ENCODE measurements around the gene GTF2E1.
"Not testable (repeated sequence)": the region's sequence is repeated elsewhere in the genome, so short reads cannot be mapped to it uniquely, and the experiment has no call there.

Gene GTF2E1

GRCh38 chr3:120756061-120756460 lies 13.5 kb downstream of the GTF2E1 start:
- no peak for DNase-seq (ENCODE audit: low read depth)

DNA sequence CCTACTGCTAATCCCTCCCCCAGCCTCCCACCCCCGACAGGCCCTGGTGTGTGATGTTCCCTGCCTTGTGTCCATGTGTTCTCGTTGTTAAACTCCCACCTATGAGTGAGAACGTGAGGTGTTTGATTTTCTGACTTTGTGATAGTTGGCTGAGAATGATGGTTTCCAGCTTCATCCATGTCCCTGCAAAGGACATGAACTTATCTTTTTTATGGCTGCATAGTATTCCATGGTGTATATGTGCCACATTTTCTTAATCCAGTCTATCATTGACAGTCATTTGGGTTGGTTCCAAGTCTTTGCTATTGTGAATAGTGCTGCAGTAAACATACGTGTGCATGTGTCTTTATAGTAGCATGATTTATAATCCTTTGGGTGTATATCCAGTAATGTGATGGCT lies 16.0 kb downstream of the GTF2E1 start:
- not testable (repeated sequence) for DNase-seq (ENCODE audit: low read depth)

- no peak for DNase-seq (ENCODE audit: low read depth)
These were observed 20.1 kb downstream of the GTF2E1 start for GRCh38 chr3:120762615-120763014.

- DNase-seq (ENCODE audit: low read depth): no peak
These were observed 21.1 kb downstream of the GTF2E1 start for GRCh38 chr3:120763601-120764000.

DNA sequence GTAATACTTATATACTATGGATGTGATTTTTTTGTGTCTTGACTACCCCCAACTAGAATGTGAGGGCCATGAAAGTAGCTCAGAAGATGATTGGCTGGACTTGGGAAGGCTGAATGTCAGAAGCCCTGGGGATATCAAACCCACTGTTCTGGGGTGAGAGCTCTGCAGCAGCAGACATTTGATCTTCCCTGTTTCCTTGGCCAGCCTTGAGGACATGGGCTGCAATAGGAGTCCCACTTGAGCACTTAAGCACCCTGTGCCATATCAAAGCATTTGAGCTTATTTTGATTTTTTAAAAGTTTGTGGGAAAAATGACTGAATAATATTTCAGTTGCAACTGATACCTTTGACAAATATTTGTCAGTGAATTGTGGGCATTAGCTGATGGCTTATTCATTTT lies 21.7 kb downstream of the GTF2E1 start:
- no peak for DNase-seq (ENCODE audit: low read depth)

- no peak for DNase-seq (ENCODE audit: low read depth)
These were observed 23.4 kb downstream of the GTF2E1 start for GRCh38 chr3:120765830-120766493.

- no peak for DNase-seq (ENCODE audit: low read depth)
These were observed 24.0 kb downstream of the GTF2E1 start for GRCh38 chr3:120766576-120766975.

- no peak for DNase-seq (ENCODE audit: low read depth)
These were observed 24.6 kb downstream of the GTF2E1 start for GRCh38 chr3:120767106-120767505.

DNA sequence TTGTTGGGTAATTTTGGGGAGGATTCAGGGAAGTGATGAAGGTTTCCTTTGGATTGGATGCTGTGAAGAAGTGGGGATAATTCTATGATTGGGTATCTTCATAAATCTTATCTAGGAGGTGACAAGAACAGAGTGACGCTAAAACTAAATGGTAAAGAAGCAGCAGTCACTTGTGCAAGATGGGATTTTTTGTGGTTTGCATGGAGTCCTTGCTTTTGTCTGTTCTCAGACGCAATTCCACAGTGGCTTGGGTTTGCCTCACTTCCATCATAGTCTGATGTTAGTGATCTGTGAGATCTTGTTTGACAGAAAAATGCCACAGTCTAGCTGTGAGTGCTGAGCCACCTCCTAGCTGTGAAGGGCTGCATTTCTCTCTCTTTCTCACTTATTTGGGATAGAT lies 26.9 kb downstream of the GTF2E1 start:
- DNase-seq (ENCODE audit: low read depth): no peak

GRCh38 chr3:120770891-120771290 lies 28.3 kb downstream of the GTF2E1 start:
- no peak for DNase-seq (ENCODE audit: low read depth)

- DNase-seq (ENCODE audit: low read depth): no peak
These were observed 29.5 kb downstream of the GTF2E1 start for GRCh38 chr3:120772081-120772480.

- no peak for DNase-seq (ENCODE audit: low read depth)
These were observed 31.4 kb downstream of the GTF2E1 start for GRCh38 chr3:120773932-120774331.

GRCh38 chr3:120775411-120775810 lies 32.9 kb downstream of the GTF2E1 start:
- no peak for DNase-seq (ENCODE audit: low read depth)

- no peak for DNase-seq (ENCODE audit: low read depth)
These were observed 36.2 kb downstream of the GTF2E1 start for GRCh38 chr3:120778776-120779175.

DNA sequence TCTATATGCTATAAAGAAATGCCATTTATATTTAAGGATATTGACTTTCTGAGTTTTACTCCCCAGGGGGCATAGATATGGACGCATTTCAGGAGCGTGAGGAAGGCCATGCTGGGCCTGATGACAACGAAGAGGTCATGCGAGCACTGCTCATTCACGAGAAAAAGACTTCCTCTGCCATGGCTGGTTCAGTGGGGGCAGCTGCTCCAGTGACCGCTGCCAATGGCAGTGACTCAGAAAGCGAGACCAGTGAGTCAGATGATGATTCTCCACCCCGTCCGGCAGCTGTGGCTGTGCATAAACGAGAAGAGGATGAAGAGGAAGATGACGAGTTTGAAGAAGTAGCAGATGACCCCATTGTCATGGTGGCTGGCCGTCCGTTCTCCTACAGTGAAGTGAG lies 38.4 kb downstream of the GTF2E1 start:
- DNase-seq (ENCODE audit: low read depth): no peak

- DNase-seq (ENCODE audit: low read depth): not testable (repeated sequence)
These were observed 43.3 kb downstream of the GTF2E1 start for GRCh38 chr3:120785832-120786231.

DNA sequence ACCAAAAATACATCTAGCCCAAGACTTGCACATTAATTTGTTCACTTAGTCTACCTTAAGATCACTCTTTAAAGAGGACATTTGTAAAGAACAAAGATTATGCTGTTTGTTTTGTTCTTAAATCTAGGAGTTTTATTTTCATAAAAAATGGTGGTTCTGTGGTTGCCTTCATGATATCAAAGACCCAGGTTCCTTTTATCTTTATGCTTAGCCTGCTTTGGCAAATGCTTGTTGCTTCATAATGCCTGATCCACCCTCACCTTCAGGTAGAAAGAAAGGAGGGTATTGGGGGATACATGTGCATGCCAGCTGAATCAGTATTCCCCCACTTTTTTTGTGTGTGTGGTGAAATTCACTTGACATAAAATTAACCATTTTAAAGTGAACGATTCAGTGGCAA lies 48.5 kb downstream of the GTF2E1 start:
- no peak for DNase-seq (ENCODE audit: low read depth)

DNA sequence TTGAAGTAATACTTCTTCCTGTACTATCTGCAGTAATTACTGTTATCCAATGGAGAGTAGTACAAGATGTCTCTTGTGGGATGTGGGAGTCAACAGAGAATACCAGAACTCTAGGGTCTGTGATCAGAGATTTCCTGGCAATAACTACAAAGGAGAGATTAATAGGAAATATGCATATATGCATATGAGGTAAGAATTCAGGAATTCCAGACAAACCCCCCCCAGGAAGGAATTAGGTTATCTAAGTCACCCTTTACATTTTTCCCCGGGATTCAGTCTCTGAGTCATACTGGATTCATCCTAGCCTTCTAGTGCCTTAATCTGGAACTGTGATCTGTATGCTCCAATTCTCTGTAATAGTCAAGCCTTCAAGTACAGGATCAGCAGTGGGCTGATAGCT lies 49.4 kb downstream of the GTF2E1 start:
- DNase-seq (ENCODE audit: low read depth): no peak

- no peak for DNase-seq (ENCODE audit: low read depth)
These were observed 51.1 kb downstream of the GTF2E1 start for GRCh38 chr3:120793601-120794000.

- peak; percentile 72 for DNase-seq (ENCODE audit: low read depth)
These were observed 52.6 kb downstream of the GTF2E1 start for GRCh38 chr3:120795017-120795648.

DNA sequence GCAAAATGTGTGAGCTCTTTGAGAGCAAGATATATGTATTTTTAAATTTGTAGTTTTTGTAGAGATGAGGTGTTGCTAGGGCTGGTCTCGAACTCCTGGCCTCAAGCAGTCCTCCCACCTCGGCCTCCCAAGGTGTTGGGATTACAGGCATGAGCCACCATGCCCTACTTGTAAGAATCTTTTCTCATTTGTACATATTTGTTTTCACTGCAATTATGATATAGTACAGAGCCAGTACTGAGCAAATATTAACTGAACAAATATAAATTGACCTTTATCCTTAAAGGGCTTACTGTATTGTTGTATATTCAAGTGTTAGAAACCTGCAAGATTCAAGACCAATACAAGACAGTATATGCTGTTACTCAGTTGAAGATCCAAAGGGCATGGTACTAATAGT lies 53.4 kb downstream of the GTF2E1 start:
- no peak for DNase-seq (ENCODE audit: low read depth)

- DNase-seq (ENCODE audit: low read depth): no peak
These were observed 54.4 kb downstream of the GTF2E1 start for GRCh38 chr3:120796976-120797375.

- DNase-seq (ENCODE audit: low read depth): no peak
These were observed 55.3 kb downstream of the GTF2E1 start for GRCh38 chr3:120797857-120798256.

GRCh38 chr3:120798346-120798745 lies 55.8 kb downstream of the GTF2E1 start:
- no peak for DNase-seq (ENCODE audit: low read depth)

Measured in stimulated activated CD8-positive, alpha-beta memory T cell treated with anti-CD3 and anti-CD28 coated beads, Interleukin-4, amount 100 ng/mL, for 24 hours (primary cell).